HuH-7 (cell line): ENCODE measurements around the gene CRIP2.

Source experiments
- DNase-seq: peaks from one replicate; pipeline ENCODE4 v3.0.0; 2011; ENCODE audit warnings: low spot score

The CRIP2 gene

GRCh38 chr14:105498430-105499255 lies 24.0 kb downstream of the CRIP2 start:
- DNase-seq: no peak

GRCh38 chr14:105499256-105500035 lies 24.8 kb downstream of the CRIP2 start:
- no peak for DNase-seq

- no peak for DNase-seq
Measured at GRCh38 chr14:105500036-105500725, 25.6 kb downstream of the CRIP2 start.

- no peak for DNase-seq
Measured at GRCh38 chr14:105500726-105501101, 26.1 kb downstream of the CRIP2 start.

- DNase-seq: no peak
Measured at GRCh38 chr14:105501504-105502291, 27.1 kb downstream of the CRIP2 start.

GRCh38 chr14:105502446-105503295 lies 28.1 kb downstream of the CRIP2 start:
- no peak for DNase-seq

- no peak for DNase-seq
Measured at GRCh38 chr14:105503296-105503640, 28.6 kb downstream of the CRIP2 start.

- no peak for DNase-seq
Measured at GRCh38 chr14:105503935-105504692, 29.5 kb downstream of the CRIP2 start.

GRCh38 chr14:105505101-105505500 lies 30.5 kb downstream of the CRIP2 start:
- DNase-seq: no peak

GRCh38 chr14:105507247-105507646 lies 32.6 kb downstream of the CRIP2 start:
- no peak for DNase-seq

GRCh38 chr14:105508069-105508468 lies 33.4 kb downstream of the CRIP2 start:
- DNase-seq: no peak

GRCh38 chr14:105508601-105509000 lies 34.0 kb downstream of the CRIP2 start:
- DNase-seq: no peak

- no peak for DNase-seq
Measured at GRCh38 chr14:105517096-105517495, 42.5 kb downstream of the CRIP2 start.

GRCh38 chr14:105519946-105520698 lies 45.5 kb downstream of the CRIP2 start:
- no peak for DNase-seq

- no peak for DNase-seq
Measured at GRCh38 chr14:105525326-105525725, 50.7 kb downstream of the CRIP2 start.

GRCh38 chr14:105525861-105526775 lies 51.5 kb downstream of the CRIP2 start, which contains the start of gene TMEM121:
TSS of gene TMEM121 (plus strand) at chr14:105526583. CDS start at chr14:105528835, 2,252 bp downstream.
- no peak for DNase-seq

- no peak for DNase-seq
Measured at GRCh38 chr14:105526776-105527380, 52.3 kb downstream of the CRIP2 start.

- no peak for DNase-seq
Measured at GRCh38 chr14:105527381-105527825, 52.8 kb downstream of the CRIP2 start.
